H1 (cell line): ENCODE results near the gene PCP4. TPM values are rescaled to one million over a fixed set of nuclear protein-coding genes. Genes with fewer than 3 reads are reported as not detected.

ENCODE experiments used
- CTCF ChIA-PET: fragments of 300-600 bp; sonication (Branson Sonifier 250); formaldehyde crosslinking; loops from one replicate; lab custom pipeline; 2021; ENCODE audit not compliant: partially characterized antibody; lab: Charles Lee
- POLR2A ChIA-PET: fragments of 300-600 bp; sonication (Branson Sonifier 250); formaldehyde crosslinking; loops from one replicate; lab custom pipeline; 2021; ENCODE audit warnings: inconsistent platforms; ENCODE audit not compliant: partially characterized antibody; lab: Charles Lee
- DNase-seq, 2 experiments: peaks; one replicate each; pipeline versions ENCODE4 v3.0.0 to v3.0.0-alpha.2; 2010 to 2022; ENCODE audit warnings: low spot score in 2 of 2, low read depth in 1 of 2, mixed read lengths in 1 of 2
- FAIRE-seq: peaks from 2 replicates; lab custom pipeline; 2011; peaks lifted over from hg19 to GRCh38; lab: Jason Lieb, UNC
- H2AFZ ChIP-seq: 2 replicates; pipeline ENCODE4 v1.8.1; 2012; ENCODE audit warnings: low read length, inconsistent platforms
- H2AK5ac ChIP-seq: 2 replicates; pipeline ENCODE4 v1.6.1; 2013; ENCODE audit warnings: low read depth, low read length
- H2BK120ac ChIP-seq: replicated peaks from 2 replicates; pipeline ENCODE3; 2013; ENCODE audit warnings: low read depth, low read length, inconsistent platforms
- H2BK12ac ChIP-seq: 2 replicates; pipeline ENCODE4 v1.6.1; 2013; ENCODE audit warnings: low read depth, low read length
- H2BK15ac ChIP-seq: 2 replicates; pipeline ENCODE4 v1.6.1; 2013; ENCODE audit warnings: low read length
- H2BK20ac ChIP-seq: 2 replicates; pipeline ENCODE4 v1.6.1; 2013; ENCODE audit warnings: low read length
- H2BK5ac ChIP-seq: 2 replicates; pipeline ENCODE4 v1.6.1; 2013; ENCODE audit warnings: low read depth, low read length
- H3K14ac ChIP-seq: 2 replicates; pipeline ENCODE4 v1.6.1; 2013; ENCODE audit warnings: inconsistent platforms; ENCODE audit not compliant: insufficient read length
- H3K18ac ChIP-seq: 2 replicates; pipeline ENCODE4 v1.6.1; 2013; ENCODE audit warnings: low read length; ENCODE audit errors: extremely low read depth
- H3K23ac ChIP-seq: 2 replicates; pipeline ENCODE4 v1.6.1; 2013; ENCODE audit warnings: inconsistent platforms; ENCODE audit not compliant: insufficient read length
- H3K23me2 ChIP-seq: 2 replicates; pipeline ENCODE4 v1.6.1; 2013; ENCODE audit warnings: low read depth, low read length
- H3K27ac ChIP-seq: 2 replicates; pipeline ENCODE4 v1.6.1; 2011; ENCODE audit warnings: low read depth, low read length, inconsistent platforms
- H3K27me3 ChIP-seq, 4 experiments: replicated peaks in 1 of 4; 1 replicate in 1 of 4; 2 replicates in 3 of 4; pipeline versions ENCODE4 v1.6.1 to v1.8.1; 2011 to 2013; ENCODE audit warnings: low read length in 3 of 4, mild to moderate bottlenecking in 3 of 4, inconsistent platforms in 2 of 4, mixed read lengths in 2 of 4, moderate library complexity in 1 of 4; ENCODE audit not compliant: control insufficient read depth in 3 of 4, insufficient read depth in 3 of 4; ENCODE audit errors: extremely low read depth in 1 of 4
- H3K36me3 ChIP-seq, 4 experiments: 2 replicates each; pipeline versions ENCODE4 v1.6.1 to v1.8.1; 2011 to 2013; ENCODE audit warnings: mild to moderate bottlenecking in 4 of 4, low read length in 3 of 4, moderate library complexity in 2 of 4, control low read depth in 1 of 4, inconsistent platforms in 1 of 4; ENCODE audit not compliant: insufficient read depth in 4 of 4, control insufficient read depth in 2 of 4
- H3K4ac ChIP-seq: replicated peaks from 2 replicates; pipeline ENCODE3; 2013; ENCODE audit warnings: low read length, low read depth, mixed read lengths, inconsistent platforms; ENCODE audit not compliant: insufficient read length
- H3K4me1 ChIP-seq, 4 experiments: replicated peaks in 1 of 4; 1 replicate in 1 of 4; 2 replicates in 3 of 4; pipeline versions ENCODE4 v1.6.1 to v1.8.1; 2011 to 2013; ENCODE audit warnings: low read length in 3 of 4, inconsistent platforms in 2 of 4, mixed read lengths in 1 of 4; ENCODE audit not compliant: insufficient read depth in 4 of 4, control insufficient read depth in 3 of 4
- H3K4me2 ChIP-seq, 2 experiments: 2 replicates each; pipeline versions ENCODE4 v1.6.1 to v1.8.1; 2011 to 2013; ENCODE audit warnings: low read depth in 2 of 2, low read length in 2 of 2, control low read depth in 1 of 2, inconsistent platforms in 1 of 2, mild to moderate bottlenecking in 1 of 2; ENCODE audit not compliant: insufficient read depth in 1 of 2
- H3K4me3 ChIP-seq, 4 experiments: fragments of 200-600, 300-600 bp in 1 of 4; sonication (generic), shearing (Covaris generic), sonication (Bioruptor Twin) in 1 of 4; 2 replicates each; pipeline versions ENCODE4 v1.5.1 to v1.8.1; 2011 to 2016; ENCODE audit warnings: low read length in 4 of 4, low read depth in 3 of 4, control low read depth in 2 of 4, inconsistent platforms in 2 of 4, mild to moderate bottlenecking in 2 of 4, mixed read lengths in 1 of 4, moderate library complexity in 1 of 4; ENCODE audit not compliant: insufficient read depth in 2 of 4; ENCODE audit errors: extremely low read depth in 1 of 4
- H3K56ac ChIP-seq: replicated peaks from 2 replicates; pipeline ENCODE3; 2013; ENCODE audit warnings: low read depth, mild to moderate bottlenecking, mixed read lengths, low read length, inconsistent platforms; ENCODE audit not compliant: insufficient read length
- H3K79me1 ChIP-seq: 2 replicates; pipeline ENCODE4 v1.6.1; 2013; ENCODE audit warnings: low read depth, low read length, control low read depth
- H3K79me2 ChIP-seq, 2 experiments: 2 replicates each; pipeline versions ENCODE4 v1.6.1 to v1.8.1; 2012 to 2013; ENCODE audit warnings: low read length in 2 of 2, mild to moderate bottlenecking in 2 of 2, inconsistent platforms in 1 of 2; ENCODE audit not compliant: insufficient read depth in 2 of 2, control insufficient read depth in 1 of 2
- H3K9ac ChIP-seq, 4 experiments: replicated peaks in 1 of 4; 1 replicate in 1 of 4; 2 replicates in 3 of 4; pipeline versions ENCODE4 v1.6.1 to v1.8.1; 2011 to 2013; ENCODE audit warnings: low read depth in 3 of 4, low read length in 3 of 4, control low read depth in 2 of 4, mild to moderate bottlenecking in 2 of 4, moderate library complexity in 2 of 4, inconsistent platforms in 1 of 4; ENCODE audit errors: extremely low read depth in 1 of 4
- H3K9me3 ChIP-seq, 2 experiments: 2 replicates each; pipeline versions ENCODE4 v1.6.1 to v1.8.1; 2012 to 2013; ENCODE audit warnings: mild to moderate bottlenecking in 2 of 2, moderate library complexity in 2 of 2, control low read depth in 1 of 2, inconsistent platforms in 1 of 2, low read depth in 1 of 2, low read length in 1 of 2, mixed read lengths in 1 of 2; ENCODE audit not compliant: insufficient read depth in 2 of 2
- H4K20me1 ChIP-seq, 2 experiments: replicated peaks in 1 of 2; 2 replicates each; pipeline versions ENCODE3 to v1.8.1; 2011 to 2013; ENCODE audit warnings: inconsistent platforms in 2 of 2, low read length in 2 of 2, mild to moderate bottlenecking in 1 of 2; ENCODE audit not compliant: insufficient read depth in 2 of 2, control insufficient read depth in 1 of 2
- H4K5ac ChIP-seq: 2 replicates; pipeline ENCODE4 v1.6.1; 2013; ENCODE audit warnings: low read length, low read depth, mixed read lengths, inconsistent platforms; ENCODE audit not compliant: insufficient read length
- H4K8ac ChIP-seq: 2 replicates; pipeline ENCODE4 v1.8.0; 2013; ENCODE audit warnings: mild to moderate bottlenecking, moderate library complexity, low read length, inconsistent platforms; ENCODE audit not compliant: insufficient read depth; ENCODE audit errors: extremely low read depth
- H4K91ac ChIP-seq: replicated peaks from 2 replicates; pipeline ENCODE3; 2013; ENCODE audit warnings: low read length, mixed read lengths, inconsistent platforms; ENCODE audit not compliant: insufficient read length
- ASH2L ChIP-seq: fragments of 200-600, 300-600 bp; sonication (generic); IDR thresholded peaks from one replicate; pipeline ENCODE4 v1.7.1; 2017; ENCODE audit warnings: low read length
- CBX8 ChIP-seq: fragments of 300-800, 300-1000 bp; sonication (generic); IDR thresholded peaks from 2 replicates; pipeline ENCODE4 v1.7.1; 2016; ENCODE audit warnings: low read depth, low read length, borderline replicate concordance
- CEBPB ChIP-seq: IDR thresholded peaks from 2 replicates; pipeline ENCODE4 v1.6.1; 2012; ENCODE audit warnings: low read depth, low read length
- CREB1 ChIP-seq: IDR thresholded peaks from 2 replicates; pipeline ENCODE4 v1.6.1; 2012; ENCODE audit warnings: inconsistent platforms
- EP300 ChIP-seq, 2 experiments: IDR thresholded peaks; 1 replicate in 1 of 2; 2 replicates in 1 of 2; pipeline ENCODE4 v1.6.1; 2011 to 2012; ENCODE audit warnings: low read depth in 2 of 2, low read length in 2 of 2, mild to moderate bottlenecking in 2 of 2, borderline replicate concordance in 1 of 2, inconsistent platforms in 1 of 2, moderate library complexity in 1 of 2
- EZH2 ChIP-seq: fragments of 200-600 bp; sonication (generic); IDR thresholded peaks from 2 replicates; pipeline ENCODE4 v1.7.1; 2012; ENCODE audit warnings: low read depth, mild to moderate bottlenecking, moderate library complexity, low read length, inconsistent platforms; ENCODE audit not compliant: severe bottlenecking
- HDAC2 ChIP-seq, 2 experiments: fragments of 300-600 bp in 1 of 2; sonication (generic) in 1 of 2; IDR thresholded peaks; 2 replicates each; pipeline ENCODE4 v1.6.1; 2011 to 2012; ENCODE audit warnings: low read depth in 2 of 2, low read length in 2 of 2, mild to moderate bottlenecking in 2 of 2, moderate library complexity in 2 of 2, borderline replicate concordance in 1 of 2, inconsistent platforms in 1 of 2
- KDM4A ChIP-seq: IDR thresholded peaks from one replicate; pipeline ENCODE4 v1.7.1; 2012; ENCODE audit warnings: low read depth, mild to moderate bottlenecking, moderate library complexity, low read length, inconsistent platforms; ENCODE audit not compliant: severe bottlenecking
- KDM5A ChIP-seq: fragments of 200-600 bp; IDR thresholded peaks from 2 replicates; pipeline ENCODE4 v1.7.1; 2012; ENCODE audit warnings: mild to moderate bottlenecking, low read length, inconsistent platforms, mixed read lengths
- NANOG ChIP-seq: IDR thresholded peaks from 2 replicates; pipeline ENCODE4 v1.6.1; 2011; ENCODE audit warnings: low read length, low read depth, mild to moderate bottlenecking, inconsistent platforms; ENCODE audit not compliant: insufficient read depth, poor library complexity, severe bottlenecking
- TAF1 ChIP-seq: IDR thresholded peaks from 2 replicates; pipeline ENCODE4 v1.6.1; 2011; ENCODE audit warnings: mild to moderate bottlenecking, low read depth, low read length
- TEAD4 ChIP-seq: IDR thresholded peaks from 2 replicates; pipeline ENCODE4 v1.6.1; 2012; ENCODE audit warnings: low read depth, low read length, inconsistent platforms, mixed read lengths
- ZNF274 ChIP-seq: IDR thresholded peaks from 2 replicates; pipeline ENCODE4 v1.7.0; 2012; ENCODE audit warnings: low read length, borderline replicate concordance; ENCODE audit errors: extremely low read depth
- WGBS, 2 experiments: shearing (Covaris generic) in 1 of 2; methylation state at CpG; one replicate each; pipeline versions ENCODE4 v1.1.6 to v1.1.7; 2013 to 2015; ENCODE audit warnings: low lambda C conversion rate in 2 of 2, mixed read lengths in 2 of 2, inconsistent platforms in 1 of 2, low coverage in 1 of 2, missing lambda C conversion rate in 1 of 2; ENCODE audit not compliant: insufficient replicate concordance in 2 of 2, insufficient coverage in 1 of 2, insufficient read length in 1 of 2; ENCODE audit errors: extremely low coverage in 1 of 2, missing lambda C conversion rate in 1 of 2; 5-methylcytosine and 5-hydroxymethylcytosine counted together
- polyA plus RNA-seq, 7 experiments: library from polyadenylated mRNA; depleted of rRNA in 3 of 7; stranded (reverse) in 5 of 7; unstranded in 2 of 7; fragments of >200 nt in 5 of 7; fragments of 200-250 nt in 2 of 7; gene quantifications; 1 replicate in 5 of 7; 2 replicates in 1 of 7; 4 replicates in 1 of 7; pipeline versions ENCODE4 v1.2.1 to v1.2.3, GENCODE V29; 2011 to 2013; ENCODE audit warnings: missing spikeins in 2 of 7, mixed read lengths in 2 of 7
- total RNA-seq: library from RNA; stranded (reverse); fragmentation: NEBNext Ultra II Directional; extraction: Animal tissue kit (Norgen Biotek cat#: 25700); gene quantifications from 2 replicates; pipeline ENCODE4 v1.2.1, GENCODE V29; 2021
- TF ChIP-seq, protein P1 (sequence below): IDR thresholded peaks from 2 replicates; pipeline ENCODE4 v1.6.1; 2012; ENCODE audit warnings: inconsistent platforms

PCP4 gene
- total and polyA plus RNA-seq, 2 of the 8 experiments (the other 6 are each of a cell fraction or from before 2014, with no cell fraction given): 1.8 to 2.4 TPM

DNA sequence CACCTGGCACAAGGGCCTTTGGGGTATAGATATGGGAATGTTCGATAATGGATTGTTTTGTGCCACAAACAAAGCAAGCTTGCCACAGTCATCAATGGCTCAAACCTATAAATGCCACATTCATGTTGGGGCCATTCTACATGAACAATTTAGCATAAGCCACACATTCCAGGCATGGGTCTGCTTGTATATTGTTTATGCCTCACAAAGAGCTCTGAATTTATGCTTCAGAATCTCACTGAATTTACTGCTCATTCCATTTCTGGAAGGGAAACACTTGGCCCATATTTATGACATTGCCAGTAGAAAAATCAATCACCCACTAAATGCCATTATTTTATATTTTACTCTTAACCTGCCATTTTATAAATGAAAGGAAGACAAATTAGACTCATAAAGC lies 6.4 kb downstream of the PCP4 start:
- H2BK15ac ChIP-seq: no peak overlapping the region
- H3K14ac ChIP-seq: no peak overlapping the region
- WGBS, 2 experiments: 83% methylated on average over 1 of the region's 1 CpG; no CpG with 5 or more reads in 1 of the 2 experiments
- H3K4ac ChIP-seq: no peak overlapping the region
- no peaks in the 10 kb centered on the region for H3K36me3 ChIP-seq
- H3K4me2 ChIP-seq: no peak overlapping the region
- H3K4me3 ChIP-seq: no peak overlapping the region
- no peaks in the 10 kb centered on the region for H4K20me1 ChIP-seq
- no peak overlapping the region for H2BK20ac ChIP-seq
- ChIA-PET POLR2A (no interaction called here), CTCF (no interaction called here)
- DNase-seq (no peak), FAIRE-seq (no peak)
- H3K9me3 ChIP-seq: no peaks in the 10 kb centered on the region
- H2BK12ac ChIP-seq: no peak overlapping the region
- H3K9ac ChIP-seq: no peak overlapping the region
- no peak overlapping the region for H4K91ac ChIP-seq
- H3K4me1 ChIP-seq: 0 out of 7 replicates have a peak, but pooled peaks cover 0 to 2% (median 0%) of the 10 kb centered on the region in 4 experiments
- no peak overlapping the region for H2BK120ac ChIP-seq
- H3K56ac ChIP-seq: no peak overlapping the region
- no peak overlapping the region for H3K18ac ChIP-seq
- H3K79me2 ChIP-seq: no peaks in the 10 kb centered on the region
- H4K8ac ChIP-seq: no peak overlapping the region
- no peak overlapping the region for H2AFZ ChIP-seq
- no peak overlapping the region for H3K27ac ChIP-seq
- no peak overlapping the region for H4K5ac ChIP-seq
- H3K23me2 ChIP-seq: no peaks in the 10 kb centered on the region
- no peaks in the 10 kb centered on the region for H3K79me1 ChIP-seq
- no peaks in the 10 kb centered on the region for H3K27me3 ChIP-seq
- H3K23ac ChIP-seq: no peak overlapping the region
- no peak overlapping the region for H2BK5ac ChIP-seq
- no peak overlapping the region for H2AK5ac ChIP-seq
- TF ChIP-seq NANOG: no peak
- no peak for TF ChIP-seq EZH2
- no peak for TF ChIP-seq TAF1
- TF ChIP-seq EP300 (IDR thresholded peaks at IDR 0.05; ENCODE audit: borderline replicate concordance in 1 of 2, low read depth in 2 of 2, low read length in 2 of 2): no peak
- TF ChIP-seq TEAD4: no peak
- no peak for TF ChIP-seq KDM5A
- no peak for TF ChIP-seq ASH2L
- TF ChIP-seq, protein P1, sequence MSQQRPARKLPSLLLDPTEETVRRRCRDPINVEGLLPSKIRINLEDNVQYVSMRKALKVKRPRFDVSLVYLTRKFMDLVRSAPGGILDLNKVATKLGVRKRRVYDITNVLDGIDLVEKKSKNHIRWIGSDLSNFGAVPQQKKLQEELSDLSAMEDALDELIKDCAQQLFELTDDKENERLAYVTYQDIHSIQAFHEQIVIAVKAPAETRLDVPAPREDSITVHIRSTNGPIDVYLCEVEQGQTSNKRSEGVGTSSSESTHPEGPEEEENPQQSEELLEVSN: no peak
- TF ChIP-seq CBX8: no peak
- no peak for TF ChIP-seq HDAC2 (IDR thresholded peaks at IDR 0.05; ENCODE audit: borderline replicate concordance in 1 of 2, low read depth in 2 of 2, low read length in 2 of 2)
- no peak for TF ChIP-seq ZNF274
- TF ChIP-seq CREB1: no peak
- TF ChIP-seq CEBPB: no peak
- TF ChIP-seq KDM4A: no peak
